NCI-H1694 treated with DMSO at 0.1 percent for 48 hours (cell line): ENCODE data around the gene PRR36.

Source experiments
- DNase-seq: peaks from one replicate; lab custom pipeline; 2025; lab: John Stamatoyannopoulos, UW

Gene PRR36

DNA sequence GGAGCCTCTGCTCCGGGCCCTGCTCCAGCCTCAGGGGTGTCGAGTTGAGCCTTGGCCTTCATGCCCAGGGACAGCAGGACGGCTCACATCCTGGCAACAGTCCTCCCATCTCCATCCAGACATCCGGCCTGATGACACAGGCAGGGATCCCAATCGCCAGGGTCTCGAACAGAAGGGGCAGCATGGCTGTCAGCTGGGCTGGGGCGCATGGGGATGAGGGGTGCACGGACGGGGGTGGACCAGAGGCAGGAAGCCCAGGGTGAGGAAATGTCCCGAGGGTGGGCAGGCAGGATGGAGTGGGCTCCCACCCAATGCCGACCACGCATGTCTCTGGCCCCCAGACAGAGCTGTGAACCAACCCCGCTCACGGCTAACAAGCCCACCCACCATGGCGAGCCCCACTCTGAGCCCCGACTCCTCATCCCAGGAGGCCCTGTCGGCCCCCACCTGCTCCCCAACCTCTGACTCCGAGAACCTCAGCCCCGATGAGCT, 28.0 kb downstream of the PRR36 start:
- DNase-seq = no peak

DNA sequence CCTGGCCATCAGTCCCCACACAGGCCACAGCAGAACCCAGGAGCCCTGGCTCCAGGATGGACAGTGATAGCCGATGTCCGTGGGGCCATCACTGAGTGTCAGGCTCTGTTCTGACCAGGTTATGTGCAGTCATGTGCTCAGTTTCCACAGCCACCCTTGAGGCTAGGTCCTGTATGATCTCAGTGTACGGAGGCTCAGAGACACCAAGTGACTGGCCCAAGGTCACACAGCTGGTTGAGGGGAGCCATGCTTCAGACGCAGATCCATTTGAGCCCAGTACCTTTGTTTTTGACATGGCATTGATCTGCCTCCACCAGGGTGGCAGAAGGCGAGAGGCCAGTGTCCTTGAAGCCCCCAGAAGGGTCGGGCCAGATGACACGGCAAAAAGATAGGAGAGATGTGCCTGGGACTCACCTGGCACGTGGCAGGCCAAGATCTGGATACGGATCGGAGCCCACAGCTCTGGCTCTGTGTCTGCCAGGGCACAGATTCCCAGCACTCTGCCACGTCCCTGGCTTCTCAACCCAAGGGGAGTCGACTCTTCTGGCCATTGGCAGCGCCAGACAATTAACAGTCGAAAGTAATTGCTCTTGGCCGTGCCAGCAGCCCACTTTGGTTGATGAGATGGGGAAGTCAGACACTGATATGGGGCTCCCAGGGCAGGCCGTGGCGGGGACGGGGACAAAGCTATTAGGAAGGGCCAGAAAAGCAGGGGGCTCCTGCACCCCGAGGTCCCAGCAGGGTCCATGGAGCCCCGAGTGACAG, 28.6 kb downstream of the PRR36 start:
- no peak for DNase-seq

- no peak for DNase-seq
These were observed 29.2 kb downstream of the PRR36 start for GRCh38 chr19:7844951-7845350.

DNA sequence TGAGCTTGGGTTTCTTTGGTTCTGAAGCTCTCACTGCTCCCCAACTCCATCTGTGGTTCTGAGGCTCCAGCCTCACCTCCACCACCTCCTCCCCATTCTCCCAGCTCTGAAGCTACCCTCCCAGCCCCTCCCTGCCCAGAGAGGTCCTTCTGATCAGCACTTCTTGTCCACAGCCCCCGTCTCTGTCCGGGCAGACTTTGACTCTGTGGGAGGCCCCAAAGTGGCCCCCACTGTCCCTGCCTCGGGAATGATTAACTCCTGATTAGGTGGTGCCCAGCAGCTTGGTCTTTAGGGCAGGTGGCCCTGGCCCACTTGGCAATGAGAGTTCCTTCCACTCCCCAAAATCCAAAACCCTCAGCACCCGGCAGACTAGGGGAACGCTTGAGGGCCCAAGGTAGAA, 29.8 kb downstream of the PRR36 start:
- DNase-seq = no peak

DNA sequence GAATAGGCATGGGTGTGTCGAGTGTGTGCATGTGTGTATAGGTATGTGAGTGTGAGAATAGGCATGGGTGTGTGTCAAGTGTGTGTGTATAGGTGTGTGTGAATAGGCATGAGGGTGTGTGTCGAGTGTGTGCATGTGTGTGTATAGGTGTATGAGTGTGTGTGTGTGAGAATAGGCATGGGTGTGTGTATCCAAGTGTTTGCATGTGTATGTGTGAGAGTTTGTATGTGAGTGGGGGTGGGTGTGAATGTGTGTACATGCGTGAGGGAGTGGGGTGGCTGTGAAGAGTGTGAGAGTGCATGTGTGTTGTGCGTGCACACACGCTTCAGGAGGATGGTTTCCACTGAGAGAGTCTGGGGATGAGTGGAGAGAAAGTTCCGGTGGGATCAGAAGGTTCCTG, 30.7 kb downstream of the PRR36 start:
- DNase-seq = no peak

DNA sequence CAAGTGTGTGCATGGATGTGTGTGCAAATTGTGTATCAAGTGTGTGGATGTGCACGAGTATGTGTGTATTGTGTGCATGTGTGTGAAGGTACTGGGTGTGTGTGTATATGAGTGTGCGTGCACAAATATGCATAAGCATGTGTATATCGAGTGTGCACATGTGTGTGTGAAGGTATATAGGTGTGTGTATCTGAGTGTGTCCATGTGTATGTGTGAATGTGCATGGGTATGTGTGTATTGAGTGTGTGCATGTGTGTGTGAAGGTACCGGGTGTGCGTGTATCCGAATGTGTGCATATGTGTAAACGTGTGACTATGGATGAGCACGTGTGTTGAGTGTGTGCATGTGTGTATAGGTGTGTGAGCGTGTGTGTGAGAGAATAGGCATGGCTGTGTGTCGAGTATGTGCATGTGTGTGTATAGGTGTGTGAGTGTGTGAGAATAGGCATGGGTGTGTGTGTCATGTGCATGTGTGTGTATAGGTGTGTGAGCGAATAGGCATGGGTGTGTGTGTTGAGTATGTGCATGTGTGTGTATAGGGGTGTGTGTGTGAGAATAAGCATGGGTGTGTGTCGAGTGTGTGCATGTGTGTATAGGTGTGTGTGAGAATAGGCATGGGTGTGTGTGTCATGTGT, 31.4 kb downstream of the PRR36 start:
- DNase-seq = no peak

DNA sequence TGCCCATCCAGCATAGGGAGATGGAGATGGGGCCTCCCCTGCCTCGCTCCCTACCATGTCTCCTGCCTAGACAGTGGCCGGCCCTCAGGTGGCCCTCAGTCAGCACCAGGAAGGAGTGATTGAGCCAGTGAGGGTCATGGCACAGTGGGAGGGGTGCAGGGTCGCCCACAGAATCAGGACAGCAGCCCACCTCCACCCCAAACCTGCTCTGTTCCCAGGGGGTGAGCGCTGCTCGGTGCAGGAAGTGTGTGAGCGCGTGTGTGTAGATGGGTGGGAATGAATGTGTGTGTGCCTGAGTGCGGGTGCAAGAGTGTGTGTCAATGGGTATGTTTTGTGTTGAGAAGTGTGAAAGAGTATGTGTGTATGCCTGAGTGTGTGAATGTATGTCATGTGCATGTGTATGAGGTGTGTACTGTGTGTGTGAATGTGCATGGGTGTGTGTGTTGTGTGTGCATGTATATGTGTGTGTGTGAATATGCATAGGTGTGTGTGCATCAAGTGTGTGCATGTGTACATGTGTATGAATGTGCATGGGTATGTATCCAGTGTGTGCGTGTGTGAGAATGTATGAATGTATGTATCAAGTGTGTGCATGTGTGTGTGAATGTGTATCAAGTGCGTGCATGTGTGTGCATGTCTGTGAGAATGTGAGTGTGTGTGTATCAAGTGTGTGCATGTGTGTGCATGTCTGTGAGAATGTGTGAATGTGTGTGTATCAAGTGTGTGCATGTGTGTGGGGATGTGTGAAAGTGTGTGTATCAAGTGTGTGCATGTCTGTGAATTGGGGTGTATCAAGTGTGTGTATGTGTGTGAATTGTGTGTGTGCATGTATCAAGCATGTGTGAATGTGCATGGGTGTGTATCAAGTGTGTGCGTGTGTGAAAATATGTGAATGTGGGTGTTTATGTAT, 32.2 kb downstream of the PRR36 start:
- no peak for DNase-seq

DNA sequence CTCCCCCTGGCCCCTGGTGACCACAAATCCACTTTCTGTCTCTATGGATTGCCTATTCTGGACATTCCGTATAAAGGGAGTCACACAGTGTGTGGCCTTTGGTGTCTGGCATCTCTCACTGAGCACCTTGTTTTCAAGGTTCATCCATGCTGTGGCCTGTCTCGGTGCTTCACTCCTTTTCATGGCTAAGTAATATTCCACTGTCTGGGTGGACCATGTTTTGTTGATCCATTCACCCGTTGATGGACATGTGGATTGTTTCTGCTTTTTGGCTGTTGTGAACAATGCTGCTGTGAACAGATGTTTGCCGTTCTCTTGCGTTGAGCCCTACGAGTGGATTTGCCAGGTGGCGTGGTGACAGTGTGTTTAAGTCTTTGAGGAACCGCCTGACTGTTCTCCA, 33.6 kb downstream of the PRR36 start:
- no peak for DNase-seq

- no peak for DNase-seq
These were observed 34.7 kb downstream of the PRR36 start for GRCh38 chr19:7839476-7839875.

DNA sequence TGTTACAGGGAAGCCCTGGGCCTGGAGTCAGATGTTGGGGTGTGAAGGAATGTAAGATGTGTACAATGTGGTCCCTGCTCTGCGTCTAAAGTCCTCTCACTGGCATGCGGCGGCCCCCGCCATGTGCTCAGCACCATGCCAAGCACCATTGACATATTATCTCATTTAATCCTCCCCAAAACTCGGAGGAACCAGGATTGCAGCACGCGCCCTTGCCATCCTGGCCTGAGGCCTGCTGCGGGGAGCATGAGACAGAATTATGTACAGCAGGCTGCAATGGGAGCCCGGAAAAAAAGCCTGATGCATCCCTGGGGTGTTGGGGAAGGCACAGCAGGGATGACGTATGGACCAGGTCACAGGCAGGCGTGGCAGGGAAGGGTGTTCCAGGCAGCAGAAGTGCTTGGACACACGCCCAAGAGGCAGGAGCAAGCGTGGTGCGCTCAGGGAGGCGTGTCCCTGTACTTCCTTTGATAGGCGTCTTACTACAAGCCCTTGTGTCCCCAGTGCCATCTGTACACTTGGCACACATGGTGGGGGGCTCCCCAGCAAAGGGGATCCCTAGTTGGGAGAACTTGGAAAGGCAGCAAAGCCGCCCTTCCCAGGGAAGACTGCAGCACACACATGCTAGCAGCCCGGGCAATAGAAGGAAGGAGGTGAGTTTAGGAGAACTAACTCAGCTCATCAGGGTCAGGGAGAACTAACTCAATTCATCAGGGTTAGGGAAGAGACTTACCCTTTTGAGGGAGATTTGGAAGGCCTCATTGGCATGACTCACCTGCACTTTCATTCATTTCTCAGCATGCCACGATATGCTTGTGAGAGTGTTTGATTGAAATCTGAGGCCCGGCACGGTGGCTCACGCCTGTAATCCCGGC, 40.7 kb downstream of the PRR36 start:
- no peak for DNase-seq

DNA sequence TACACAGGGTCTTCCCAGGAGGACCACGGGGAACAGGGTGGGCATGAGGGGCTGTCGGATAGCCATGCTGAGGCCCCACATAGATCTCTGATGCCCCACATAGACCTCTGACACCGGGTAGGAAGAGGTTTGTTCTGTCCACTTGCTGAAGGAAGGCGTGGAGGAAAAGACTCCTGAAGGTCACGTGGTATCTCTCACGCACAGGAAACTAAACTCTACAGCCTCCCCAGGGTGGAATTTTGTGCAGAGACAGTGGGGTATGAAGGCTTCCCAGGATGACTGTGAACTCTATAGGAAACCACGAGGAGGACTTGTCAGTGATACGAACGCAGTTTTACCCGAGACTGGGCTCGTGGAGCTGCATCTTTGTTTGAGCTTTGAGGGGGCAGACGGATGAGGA, 41.4 kb downstream of the PRR36 start:
- no peak for DNase-seq

GRCh38 chr19:7832009-7832408, 42.2 kb downstream of the PRR36 start:
- DNase-seq = no peak

DNA sequence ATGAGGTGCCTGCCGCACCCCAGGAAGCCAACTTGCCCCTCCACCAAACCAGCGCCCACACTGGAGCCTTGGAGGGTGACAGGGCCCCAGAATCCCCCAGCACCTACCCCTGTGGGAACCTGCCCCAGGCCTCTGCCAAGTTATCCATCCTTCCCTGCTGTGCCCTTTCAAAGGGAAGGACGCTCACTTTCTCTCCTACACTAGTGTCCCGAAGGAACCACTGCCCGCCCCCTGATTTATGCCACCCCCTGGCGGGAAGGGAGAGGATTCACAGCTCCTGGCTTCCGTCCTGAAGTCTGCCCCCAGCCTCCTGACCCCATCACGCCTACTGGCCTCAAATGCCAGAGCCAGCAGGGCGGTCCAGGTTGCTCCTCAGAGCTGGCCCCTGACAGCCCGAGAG, 42.7 kb downstream of the PRR36 start:
- DNase-seq = no peak

DNA sequence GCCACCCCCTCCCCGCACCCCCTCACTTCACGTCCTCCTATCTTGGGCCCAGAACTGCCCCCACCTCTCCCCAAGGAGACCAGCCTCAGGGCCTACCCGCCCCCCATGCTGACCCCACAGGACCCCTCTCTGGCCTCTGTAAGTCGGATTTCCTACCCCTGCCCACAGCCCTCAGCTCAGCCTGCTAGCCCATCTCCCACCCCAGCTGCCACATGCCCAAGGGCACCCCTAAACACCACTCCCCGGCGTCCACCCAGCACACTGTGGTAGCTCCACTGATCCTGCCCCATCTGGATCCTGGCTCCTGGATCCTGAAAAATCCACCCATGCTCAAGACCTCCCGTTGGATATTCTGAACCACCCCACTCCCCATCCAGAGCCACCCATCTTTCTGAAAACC, 43.4 kb downstream of the PRR36 start:
- no peak for DNase-seq

- DNase-seq = no peak
These were observed 43.9 kb downstream of the PRR36 start for GRCh38 chr19:7830272-7830771.

GRCh38 chr19:7829561-7830271, 44.5 kb downstream of the PRR36 start, which contains the start of gene EVI5L:
Gene EVI5L (plus strand): TSS chr19:7830218. CDS start chr19:7846543, 16,325 bp downstream.
- DNase-seq = peak; percentile 99

DNA sequence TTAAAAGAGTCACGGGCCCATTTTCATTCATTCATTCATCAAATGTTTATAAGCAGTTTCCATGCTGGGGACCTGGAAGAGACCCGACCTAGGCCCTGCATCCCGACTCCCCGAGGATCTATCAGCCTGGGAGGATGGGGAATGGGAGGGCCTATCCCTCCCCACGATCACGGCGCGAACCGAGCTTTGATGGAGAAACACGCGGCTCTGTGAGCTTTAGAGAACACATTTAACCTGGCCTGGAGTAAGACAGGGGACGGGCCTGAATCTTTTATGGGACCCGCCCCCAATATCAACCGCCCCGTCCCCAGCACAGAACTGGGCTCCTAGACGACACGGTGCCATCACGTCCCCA, 45.0 kb downstream of the PRR36 start:
- DNase-seq = no peak

DNA sequence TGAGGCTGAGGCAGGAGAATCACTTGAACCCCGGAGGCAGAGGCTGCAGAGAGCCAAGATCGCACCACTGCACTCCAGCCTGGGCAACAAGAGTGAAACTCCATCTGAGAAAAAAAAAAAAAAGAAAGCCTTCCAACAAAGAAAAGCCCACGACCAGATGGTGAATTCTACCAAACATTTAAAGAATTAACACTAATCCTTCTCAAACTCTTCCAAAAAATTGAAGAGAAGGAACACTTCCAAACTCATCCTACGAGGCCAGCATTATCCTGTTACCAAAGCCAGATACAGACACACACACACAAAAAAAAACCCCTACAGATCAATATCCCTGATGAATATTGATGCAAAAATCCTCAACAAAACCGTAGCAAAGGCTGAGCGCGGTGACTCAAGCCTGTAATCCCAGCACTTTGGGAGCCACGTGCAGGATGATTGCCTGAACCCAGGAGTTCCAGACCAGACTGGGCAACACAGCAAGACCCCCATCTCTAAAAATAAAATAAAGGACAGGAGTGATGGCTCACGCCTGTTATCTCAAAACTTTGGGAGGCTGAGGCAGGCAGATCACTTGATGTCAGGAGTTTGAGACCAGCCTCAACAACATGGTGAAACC, 50.4 kb downstream of the PRR36 start:
- DNase-seq = no peak

GRCh38 chr19:7822910-7823515, 51.2 kb downstream of the PRR36 start:
- no peak for DNase-seq

DNA sequence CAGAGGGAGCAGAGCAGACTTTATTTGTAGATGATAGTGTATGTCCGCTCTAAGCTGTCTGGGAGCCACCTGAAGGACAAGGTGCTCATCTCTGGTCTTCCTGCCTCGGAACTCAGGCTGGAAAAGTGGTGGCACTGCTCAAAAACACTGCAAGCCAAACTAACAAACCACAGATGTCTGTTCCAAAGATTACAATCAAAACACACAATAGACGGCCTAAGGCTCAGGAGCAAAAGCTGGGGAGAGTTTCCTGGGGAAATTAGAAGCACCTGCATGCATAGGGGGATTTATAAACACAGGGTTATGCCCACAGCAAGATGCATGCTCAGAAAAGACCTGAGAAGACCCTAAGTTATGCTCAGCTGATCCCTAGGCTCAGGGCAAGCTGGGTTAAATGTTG, 53.6 kb downstream of the PRR36 start:
- no peak for DNase-seq
